Measurements from ENCODE around the gene MYO5A.
"Not testable (repeated sequence)": the region's sequence is repeated elsewhere in the genome, so short reads cannot be mapped to it uniquely, and the experiment has no call there.

The MYO5A gene

GRCh38 chr15:52540374-52541012, 11.8 kb upstream of the MYO5A start:
- DNase-seq (ENCODE audit: low read depth) = no peak

DNA sequence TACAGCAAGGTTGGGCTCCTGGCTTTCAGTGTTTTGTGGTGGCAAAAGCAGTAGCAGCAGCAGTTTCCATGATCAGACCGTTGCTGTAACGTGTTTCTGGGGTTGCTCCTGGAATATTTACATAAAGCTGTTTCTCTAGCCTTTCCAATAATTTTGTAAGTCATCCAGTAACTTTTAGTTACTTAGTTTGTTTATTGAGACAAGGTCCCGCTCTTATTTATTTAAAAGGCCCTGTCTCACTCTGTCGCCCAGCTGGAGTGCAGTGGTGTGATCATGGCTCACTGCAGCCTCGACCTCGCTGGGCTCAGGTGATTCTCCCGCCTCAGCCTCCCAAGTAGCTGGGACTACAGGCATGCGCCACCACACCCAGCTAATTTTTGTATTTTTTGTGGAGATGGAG, 8.8 kb upstream of the MYO5A start:
- no peak for DNase-seq (ENCODE audit: low read depth)

- no peak for DNase-seq (ENCODE audit: low read depth)
These were observed 3.7 kb upstream of the MYO5A start for GRCh38 chr15:52532427-52532826.

- DNase-seq (ENCODE audit: low read depth) = no peak
These were observed 1.3 kb upstream of the MYO5A start for GRCh38 chr15:52529940-52530339.

DNA sequence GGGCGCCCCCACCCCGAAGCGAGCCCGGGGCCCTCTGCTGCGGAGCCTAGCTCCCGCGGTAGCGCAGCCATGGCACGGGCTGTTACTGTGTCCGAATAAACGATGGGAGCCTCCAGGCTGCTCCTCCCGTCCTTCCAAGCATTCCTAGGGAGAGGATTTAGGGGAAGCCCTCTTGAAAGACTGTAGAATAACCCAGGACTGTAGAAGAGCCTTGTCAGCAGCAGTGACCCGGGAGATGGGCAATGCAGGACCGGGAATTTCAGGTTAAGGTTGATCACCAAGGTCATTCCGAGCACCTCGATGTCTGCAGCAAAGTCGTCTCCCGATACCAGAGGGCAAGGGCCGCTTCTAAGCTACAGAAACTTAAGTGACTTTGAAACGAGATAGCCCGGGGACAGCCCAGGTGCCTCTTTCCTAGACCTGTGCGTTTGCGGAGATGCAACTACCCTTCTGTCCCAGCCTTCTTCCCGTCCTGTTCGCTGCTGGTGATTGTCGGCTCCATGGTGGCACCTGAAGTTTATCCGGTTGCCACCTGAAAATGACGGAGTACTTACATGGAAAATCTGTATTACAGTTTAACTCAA, 753 bp upstream of the MYO5A start:
- DNase-seq (ENCODE audit: low read depth) = no peak

DNA sequence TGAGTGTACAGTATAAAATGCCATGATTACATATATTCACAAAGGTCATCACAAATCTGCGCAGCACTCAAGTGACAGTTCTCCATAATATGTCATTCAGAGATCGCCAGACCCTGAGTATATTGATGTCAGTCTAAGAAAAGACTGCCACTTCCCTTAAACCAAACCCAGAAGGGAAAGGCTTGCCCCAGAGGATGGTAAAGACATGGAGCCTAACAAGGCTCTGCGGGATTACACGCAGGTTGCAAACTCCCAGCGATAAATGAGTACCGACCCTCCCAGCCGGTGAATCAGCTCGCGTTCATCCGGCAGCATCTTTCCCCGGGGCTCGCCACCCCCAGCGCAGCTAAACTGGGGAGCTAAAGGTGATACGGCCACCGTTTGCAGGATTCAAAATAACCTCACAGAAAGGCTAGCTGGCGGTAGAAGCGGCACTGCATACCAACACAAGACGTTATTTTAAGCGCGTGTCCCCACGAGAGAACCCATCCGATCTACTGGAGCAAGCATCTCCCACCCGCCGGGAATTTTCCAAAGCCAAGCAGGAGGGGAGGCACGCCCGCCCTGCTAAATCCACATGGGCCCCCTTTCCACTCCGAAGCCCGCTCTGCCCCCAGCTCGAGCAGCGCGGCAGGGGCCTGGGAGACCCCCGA, 643 bp downstream of the MYO5A start:
- peak; percentile 9 for DNase-seq (ENCODE audit: low read depth)

DNA sequence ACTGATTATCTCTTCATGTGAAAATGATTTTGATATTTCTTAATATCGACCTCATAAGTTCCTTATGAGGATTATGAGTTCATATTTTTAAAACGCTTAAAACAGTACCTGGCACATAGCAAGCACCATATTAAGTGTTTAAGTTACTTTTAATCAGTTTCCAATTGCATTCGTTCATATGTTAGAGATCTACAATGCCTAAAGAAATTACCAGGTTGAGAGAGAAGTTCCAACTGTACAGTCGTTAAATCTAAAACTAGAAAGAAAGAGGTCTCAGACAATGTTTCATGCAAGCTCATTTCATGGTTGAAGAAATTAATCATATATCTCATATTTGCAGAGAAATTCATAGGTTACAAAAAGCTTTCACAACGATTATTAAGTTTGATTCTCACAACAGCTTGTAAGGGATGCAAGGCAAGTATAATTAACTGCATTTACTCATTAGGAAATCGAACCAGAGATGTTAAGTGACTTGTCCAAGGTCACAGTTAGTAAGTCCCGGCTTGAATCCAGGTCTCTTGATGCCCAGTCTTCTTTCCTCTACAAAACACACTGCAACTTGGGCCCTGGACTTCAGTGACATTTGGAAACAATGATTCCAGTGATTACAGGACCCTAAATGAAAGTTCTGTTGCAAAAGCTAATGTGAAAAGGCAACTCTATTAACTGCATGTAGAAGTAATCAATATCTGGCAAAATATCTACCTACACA, 1.3 kb downstream of the MYO5A start:
- no peak for DNase-seq (ENCODE audit: low read depth)

GRCh38 chr15:52524223-52525136, 4.2 kb downstream of the MYO5A start:
- no peak for DNase-seq (ENCODE audit: low read depth)

DNA sequence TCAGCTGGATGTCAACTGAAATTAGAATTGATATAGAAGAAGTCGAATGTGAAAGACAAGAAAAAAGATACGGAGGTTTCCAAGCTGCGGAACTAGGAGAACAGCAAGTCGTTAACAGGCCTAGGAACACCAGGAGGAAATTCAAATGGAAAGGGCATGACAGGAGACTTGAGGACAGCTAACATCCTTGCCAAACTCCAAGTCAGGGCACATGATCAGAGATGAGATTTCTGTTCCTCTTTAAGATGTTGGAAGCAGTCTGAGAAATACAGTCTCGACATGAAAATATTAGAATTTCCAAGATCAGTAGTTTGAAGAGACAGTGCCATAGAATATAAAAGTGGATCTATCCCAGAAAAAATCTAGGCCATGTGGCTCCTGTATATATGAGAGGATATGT, 5.0 kb downstream of the MYO5A start:
- no peak for DNase-seq (ENCODE audit: low read depth)

- DNase-seq (ENCODE audit: low read depth) = no peak
These were observed 5.5 kb downstream of the MYO5A start for GRCh38 chr15:52523192-52523591.

DNA sequence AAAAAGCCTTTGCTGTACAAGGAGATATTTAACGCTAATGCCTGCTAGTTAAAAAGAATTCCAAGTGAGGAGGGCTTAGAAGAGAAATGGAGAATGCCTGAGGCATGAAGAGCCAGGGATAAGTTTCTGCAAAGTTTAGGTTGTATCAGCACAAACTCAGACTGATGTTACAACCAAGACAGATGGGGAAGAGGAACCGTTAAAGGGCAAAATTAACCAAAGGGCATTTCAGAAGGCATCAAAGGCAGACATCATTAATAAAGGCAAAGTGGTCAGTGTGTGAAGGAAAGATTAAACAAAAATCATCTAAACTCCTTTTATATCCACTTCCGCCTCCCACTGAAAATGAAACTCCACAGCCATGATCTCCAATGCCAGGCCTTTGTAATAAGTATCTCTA, 7.0 kb downstream of the MYO5A start:
- no peak for DNase-seq (ENCODE audit: low read depth)

DNA sequence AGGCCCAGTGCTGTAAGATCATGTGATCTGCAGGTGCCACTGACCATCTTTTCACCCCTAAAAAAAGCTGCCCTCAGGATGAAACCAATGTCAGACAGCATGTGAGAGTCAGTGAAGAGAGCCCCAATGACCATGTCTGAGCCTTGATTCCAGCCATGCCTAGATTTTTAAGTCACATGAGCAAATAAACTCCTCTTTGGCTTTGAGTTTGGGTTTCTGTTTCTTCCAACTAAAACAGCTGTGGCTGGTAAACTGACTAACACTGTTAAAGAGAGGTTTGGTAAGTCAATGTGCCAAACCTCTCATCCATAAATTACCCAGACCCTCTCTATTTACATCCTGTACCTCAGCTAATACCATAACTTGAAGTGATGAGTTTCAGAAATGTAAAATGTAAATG, 8.3 kb downstream of the MYO5A start:
- DNase-seq (ENCODE audit: low read depth) = no peak

- DNase-seq (ENCODE audit: low read depth) = no peak
These were observed 10.0 kb downstream of the MYO5A start for GRCh38 chr15:52518487-52519371.

DNA sequence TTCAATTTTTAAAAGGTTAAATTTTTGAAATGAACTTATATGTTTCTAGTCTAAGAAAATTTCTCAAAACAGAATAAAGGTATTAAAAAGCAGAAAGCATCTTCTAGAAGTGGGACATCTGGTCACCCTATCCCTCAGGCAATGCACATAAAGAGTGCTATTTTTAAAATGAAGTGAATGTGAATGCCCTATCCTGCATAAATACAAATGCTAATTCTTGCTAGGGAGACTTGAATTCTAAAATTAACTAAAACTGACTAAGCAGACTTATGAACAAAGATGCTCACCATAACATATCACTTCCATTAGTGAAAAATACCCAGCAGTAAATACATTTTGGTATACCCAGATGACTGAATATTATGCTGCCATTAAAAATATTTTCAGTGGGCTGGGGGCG, 11.7 kb downstream of the MYO5A start:
- no peak for DNase-seq (ENCODE audit: low read depth)

GRCh38 chr15:52515343-52515742, 13.3 kb downstream of the MYO5A start:
- DNase-seq (ENCODE audit: low read depth) = no peak

- DNase-seq (ENCODE audit: low read depth) = no peak
These were observed 14.2 kb downstream of the MYO5A start for GRCh38 chr15:52514482-52514881.

- not testable (repeated sequence) for DNase-seq (ENCODE audit: low read depth)
These were observed 15.8 kb downstream of the MYO5A start for GRCh38 chr15:52512869-52513268.

DNA sequence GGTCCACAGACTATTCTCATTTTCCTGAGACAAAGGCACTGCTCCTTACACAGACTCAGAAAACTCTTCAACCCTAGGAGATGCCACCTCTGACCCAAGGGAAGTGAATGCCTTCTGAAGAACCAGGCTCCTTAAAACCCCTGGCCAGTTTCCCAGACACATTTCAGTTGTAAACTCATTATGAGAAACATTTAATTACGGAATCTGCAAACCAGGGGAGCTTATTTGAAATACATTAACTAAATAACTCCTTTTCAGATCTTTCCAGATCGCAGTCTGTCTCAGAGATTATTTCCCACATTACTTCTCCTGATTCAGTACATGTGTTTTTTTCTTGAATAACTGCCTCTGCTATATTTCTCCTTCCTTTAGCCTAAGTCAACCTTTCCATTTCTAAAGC, 17.6 kb downstream of the MYO5A start:
- DNase-seq (ENCODE audit: low read depth) = no peak

DNA sequence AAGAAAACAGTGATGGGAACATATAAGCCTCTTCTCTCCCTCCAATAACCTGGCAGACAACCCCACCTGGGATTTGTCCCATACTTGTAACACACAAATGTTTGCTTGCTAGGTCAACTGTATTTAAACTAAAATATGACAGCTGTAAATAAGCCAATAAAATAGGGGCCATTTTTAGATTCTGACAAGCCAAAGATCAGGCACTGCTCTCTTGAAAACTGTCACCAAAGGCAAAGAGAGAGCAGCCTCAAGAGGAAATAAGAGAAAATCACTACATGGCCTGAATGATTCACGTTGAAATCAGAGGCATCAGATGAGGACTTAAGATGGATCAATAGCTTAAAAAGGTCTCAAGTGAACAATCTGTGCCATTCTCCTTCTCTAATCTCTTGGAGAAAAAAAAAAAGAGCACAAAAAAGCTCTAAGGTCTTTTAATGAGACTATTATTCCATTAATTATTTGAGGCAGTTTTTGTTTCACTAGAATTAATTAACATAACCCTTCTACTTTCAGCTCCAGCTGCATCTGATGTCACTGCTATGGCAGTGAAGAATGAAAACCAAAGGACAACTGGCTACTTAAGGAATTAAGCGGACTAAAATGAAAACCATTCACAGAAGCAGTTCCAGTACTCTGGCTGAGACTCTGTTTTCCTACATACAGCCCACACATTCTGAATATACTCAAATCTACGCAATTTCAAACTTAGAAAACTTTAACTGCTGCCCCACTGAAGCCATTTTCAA, 19.0 kb downstream of the MYO5A start:
- DNase-seq (ENCODE audit: low read depth) = no peak

DNA sequence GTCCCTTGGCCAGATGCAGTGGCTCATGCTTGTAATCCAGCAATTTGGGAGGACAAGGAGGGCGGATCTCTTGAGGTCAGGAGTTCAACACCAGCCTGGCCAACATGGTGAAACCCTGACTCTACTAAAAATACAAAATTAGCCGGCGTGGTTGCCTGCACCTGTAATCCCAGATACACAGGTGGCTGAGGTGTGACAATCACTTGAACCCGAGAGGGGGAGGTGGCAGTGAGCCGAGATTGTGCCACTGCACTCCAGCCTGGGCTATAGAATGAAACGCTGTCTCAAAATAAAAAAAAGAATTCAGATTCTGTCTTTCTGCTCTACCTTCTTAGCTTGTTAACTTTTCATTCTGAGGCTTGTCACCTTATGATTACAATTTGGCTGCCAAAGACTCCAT, 22.1 kb downstream of the MYO5A start:
- no peak for DNase-seq (ENCODE audit: low read depth)

Data from T-helper 22 cell (primary cell).